Measurements from ENCODE around the gene SEMA4D.
A peak's percentile ranks its signal among the peaks of the same experiment; 100 is the strongest.

Gene SEMA4D

GRCh38 chr9:89500008-89500407, 2.1 kb upstream of the SEMA4D start:
- DNase-seq = no peak

- no peak for DNase-seq
These were observed 1.1 kb upstream of the SEMA4D start for GRCh38 chr9:89498852-89499480.

GRCh38 chr9:89497257-89497963, 503 bp downstream of the SEMA4D start:
- DNase-seq = peak; percentile 16

GRCh38 chr9:89496645-89497256, 1.2 kb downstream of the SEMA4D start:
- DNase-seq = no peak

GRCh38 chr9:89495824-89496560, 1.9 kb downstream of the SEMA4D start:
- no peak for DNase-seq

- DNase-seq = no peak
These were observed 3.7 kb downstream of the SEMA4D start for GRCh38 chr9:89494199-89494598.

- DNase-seq = no peak
These were observed 4.2 kb downstream of the SEMA4D start for GRCh38 chr9:89493671-89494070.

GRCh38 chr9:89493181-89493580, 4.7 kb downstream of the SEMA4D start:
- DNase-seq = no peak

- no peak for DNase-seq
These were observed 5.3 kb downstream of the SEMA4D start for GRCh38 chr9:89492586-89492985.

GRCh38 chr9:89491694-89492093, 6.2 kb downstream of the SEMA4D start:
- DNase-seq = no peak

- DNase-seq = no peak
These were observed 8.1 kb downstream of the SEMA4D start for GRCh38 chr9:89489548-89490530.

GRCh38 chr9:89488936-89489335, 9.0 kb downstream of the SEMA4D start:
- no peak for DNase-seq

GRCh38 chr9:89488131-89488530, 9.8 kb downstream of the SEMA4D start:
- DNase-seq = no peak

- DNase-seq = no peak
These were observed 11.2 kb downstream of the SEMA4D start for GRCh38 chr9:89486681-89487080.

GRCh38 chr9:89484475-89485404, 13.2 kb downstream of the SEMA4D start:
- DNase-seq = no peak

GRCh38 chr9:89483592-89484474, 14.1 kb downstream of the SEMA4D start:
- no peak for DNase-seq

- DNase-seq = no peak
These were observed 15.0 kb downstream of the SEMA4D start for GRCh38 chr9:89482901-89483361.

GRCh38 chr9:89482056-89482851, 15.7 kb downstream of the SEMA4D start:
- no peak for DNase-seq

- no peak for DNase-seq
These were observed 16.4 kb downstream of the SEMA4D start for GRCh38 chr9:89481538-89481915.

Data from NCI-H345 (cell line).